ENCODE data around the gene MPO.

MPO gene

DNA sequence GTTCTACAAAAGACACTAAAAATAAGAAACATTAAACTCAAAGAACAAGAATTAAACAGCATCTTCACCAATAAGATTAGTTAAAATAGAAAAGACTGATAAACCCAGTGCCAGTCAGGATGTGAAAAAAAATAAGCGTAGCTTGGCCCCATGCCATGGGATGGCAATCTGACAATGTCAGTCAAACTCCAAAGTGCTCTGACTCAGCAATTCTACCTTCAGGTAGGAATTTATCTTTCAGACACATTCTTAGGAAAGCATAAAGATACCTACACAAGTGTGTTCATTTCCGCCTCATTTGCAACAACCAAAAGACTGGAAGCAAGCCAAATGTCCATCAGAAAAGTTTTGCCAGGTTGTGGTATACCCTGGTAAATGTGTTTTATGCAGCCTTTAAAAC is 9.1 kb upstream of the MPO start:
- ChIA-PET POLR2A (no interaction called here), CTCF (interaction anchor here (2.1 kb wide), 1 partner anchor 14 kb away, joined by 6 read pairs; no protein-coding TSS in a partner anchor)
- TF ChIP-seq, protein P1, sequence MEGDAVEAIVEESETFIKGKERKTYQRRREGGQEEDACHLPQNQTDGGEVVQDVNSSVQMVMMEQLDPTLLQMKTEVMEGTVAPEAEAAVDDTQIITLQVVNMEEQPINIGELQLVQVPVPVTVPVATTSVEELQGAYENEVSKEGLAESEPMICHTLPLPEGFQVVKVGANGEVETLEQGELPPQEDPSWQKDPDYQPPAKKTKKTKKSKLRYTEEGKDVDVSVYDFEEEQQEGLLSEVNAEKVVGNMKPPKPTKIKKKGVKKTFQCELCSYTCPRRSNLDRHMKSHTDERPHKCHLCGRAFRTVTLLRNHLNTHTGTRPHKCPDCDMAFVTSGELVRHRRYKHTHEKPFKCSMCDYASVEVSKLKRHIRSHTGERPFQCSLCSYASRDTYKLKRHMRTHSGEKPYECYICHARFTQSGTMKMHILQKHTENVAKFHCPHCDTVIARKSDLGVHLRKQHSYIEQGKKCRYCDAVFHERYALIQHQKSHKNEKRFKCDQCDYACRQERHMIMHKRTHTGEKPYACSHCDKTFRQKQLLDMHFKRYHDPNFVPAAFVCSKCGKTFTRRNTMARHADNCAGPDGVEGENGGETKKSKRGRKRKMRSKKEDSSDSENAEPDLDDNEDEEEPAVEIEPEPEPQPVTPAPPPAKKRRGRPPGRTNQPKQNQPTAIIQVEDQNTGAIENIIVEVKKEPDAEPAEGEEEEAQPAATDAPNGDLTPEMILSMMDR (IDR thresholded peaks at IDR 0.05; ENCODE audit: control extremely low read depth, extremely low read depth, low read depth, missing control alignments): no peak
- DNase-seq (ENCODE audit: extremely low spot score): no peak

DNA sequence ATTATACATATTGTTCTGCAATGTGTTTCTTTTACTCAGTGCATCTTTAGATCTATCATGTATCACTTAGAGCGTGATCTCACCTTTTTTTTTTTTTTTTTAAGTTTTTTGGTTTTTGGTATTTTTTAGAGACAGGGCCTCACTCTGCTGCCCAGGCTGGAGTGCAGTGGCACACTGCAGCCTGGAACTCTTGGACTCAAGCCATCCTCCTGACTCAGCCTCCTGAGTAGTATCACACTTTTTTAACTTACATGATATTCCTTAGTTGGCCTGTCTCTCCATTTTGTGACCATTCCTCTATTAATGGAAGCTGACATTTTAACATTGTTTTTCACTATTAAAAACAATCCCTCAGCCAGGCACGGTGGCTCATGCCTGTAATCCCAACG is 4.7 kb upstream of the MPO start:
- POLR2A ChIA-PET: no interaction called here
- DNase-seq (ENCODE audit: extremely low spot score): no peak

DNA sequence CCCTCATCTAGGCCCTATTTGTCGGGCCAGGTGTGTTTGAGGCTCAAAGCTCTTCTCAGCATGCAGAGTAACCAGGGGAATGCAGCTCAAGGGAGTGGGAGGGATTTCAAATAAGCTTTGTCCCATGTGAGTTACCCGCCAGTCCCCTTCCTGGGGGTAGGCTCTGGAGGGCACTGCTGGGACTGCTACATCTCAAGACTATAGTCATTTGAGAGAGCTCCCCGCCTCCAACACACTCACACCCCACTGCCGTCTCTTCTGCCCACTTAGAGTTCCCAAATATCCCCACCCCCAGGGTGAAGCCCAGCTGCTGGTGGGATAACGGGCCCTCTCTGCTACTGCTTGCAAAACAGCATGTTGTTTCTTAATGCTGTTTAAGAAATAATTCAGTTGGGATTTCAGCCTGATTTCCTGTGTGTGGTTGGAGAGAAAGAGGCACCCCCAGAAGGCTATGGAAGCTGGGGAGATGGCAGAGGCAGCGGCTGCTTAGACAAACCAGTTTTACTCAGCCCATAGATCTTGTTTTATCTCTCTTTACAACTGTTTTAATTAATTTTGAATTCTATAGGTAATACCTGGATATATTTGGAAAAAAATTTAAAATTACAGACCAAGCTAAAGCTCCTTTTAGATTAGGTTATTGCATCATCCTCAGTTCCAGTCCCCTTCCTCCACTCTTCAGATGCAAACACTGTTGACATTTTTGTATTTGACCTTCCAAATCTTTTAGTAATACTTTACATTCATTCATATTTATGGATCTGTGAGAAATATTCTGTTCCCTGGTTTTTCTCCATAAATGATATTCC is 4.1 kb upstream of the MPO start:
- CTCF ChIA-PET: interaction anchor here (1.0 to 3.2 kb wide), 6 partner anchors 9 to 35 kb away, joined by 3 to 9 read pairs (median 5); no protein-coding TSS in a partner anchor

More for the DNA sequence above, 4.7 kb upstream of the MPO start:
- CTCF ChIA-PET: interaction anchor here (1.2 to 3.2 kb wide), 5 partner anchors 9 to 36 kb away, joined by 3 to 9 read pairs (median 5); no protein-coding TSS in a partner anchor
- TF ChIP-seq, protein P1 (IDR thresholded peaks at IDR 0.05; ENCODE audit: control extremely low read depth, extremely low read depth, low read depth, missing control alignments): no peak

DNA sequence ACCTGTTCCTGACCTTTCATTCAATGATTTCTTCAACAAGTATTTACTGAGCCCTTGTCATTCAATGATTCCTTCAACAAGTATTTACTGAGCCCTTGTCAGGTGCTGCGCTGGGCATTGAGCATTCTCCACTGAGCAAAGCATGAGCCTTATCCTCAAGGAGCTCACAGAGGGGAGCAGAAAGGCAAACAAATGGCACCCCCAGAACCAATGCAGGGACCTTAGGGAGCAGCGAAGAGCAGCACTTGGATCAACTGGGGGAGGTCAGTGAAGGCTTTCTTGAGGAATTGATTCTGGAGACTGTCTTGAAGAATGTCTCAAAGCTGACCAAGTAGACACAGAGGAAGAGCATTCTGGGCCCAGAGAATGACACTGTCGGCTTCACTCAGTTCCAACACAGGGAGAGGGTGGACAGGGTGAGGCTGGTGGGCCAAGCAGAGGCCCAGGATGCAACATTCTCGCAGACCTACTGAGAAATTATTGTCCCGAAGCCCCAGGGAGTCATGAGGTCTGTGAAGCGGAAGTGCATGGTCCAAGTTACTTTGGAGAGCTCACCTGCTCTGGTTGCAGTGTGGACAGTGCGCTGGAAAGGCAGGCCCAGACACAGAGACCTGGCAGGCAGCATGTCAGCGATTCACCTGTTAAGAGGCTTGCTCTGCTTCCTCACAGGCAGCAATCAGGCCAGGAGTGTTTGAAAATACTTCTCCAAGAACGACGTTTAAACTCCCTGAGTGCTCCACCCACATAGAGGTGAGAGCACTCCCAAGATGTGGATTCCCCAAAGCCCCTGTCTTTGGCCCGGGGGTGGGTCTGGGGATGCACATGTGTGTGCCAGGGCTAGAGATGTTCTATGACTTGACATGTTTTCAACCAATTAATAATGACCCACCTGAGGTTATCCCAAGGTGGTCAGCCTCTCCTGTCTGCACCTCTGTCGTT is 3.2 kb upstream of the MPO start:
- DNase-seq (ENCODE audit: extremely low spot score): no peak
- TF ChIP-seq, protein P1 (IDR thresholded peaks at IDR 0.05; ENCODE audit: control extremely low read depth, extremely low read depth, low read depth, missing control alignments): no peak
- POLR2A ChIA-PET: no interaction called here
- CTCF ChIA-PET: interaction anchor here (1.0 to 3.2 kb wide), 6 partner anchors 8 to 34 kb away, joined by 3 to 9 read pairs (median 5); no protein-coding TSS in a partner anchor

More for the DNA sequence above, 4.1 kb upstream of the MPO start:
- POLR2A ChIA-PET: no interaction called here
- no peak for DNase-seq (ENCODE audit: extremely low spot score)
- TF ChIP-seq, protein P1 (IDR thresholded peaks at IDR 0.05; ENCODE audit: control extremely low read depth, extremely low read depth, low read depth, missing control alignments): no peak

DNA sequence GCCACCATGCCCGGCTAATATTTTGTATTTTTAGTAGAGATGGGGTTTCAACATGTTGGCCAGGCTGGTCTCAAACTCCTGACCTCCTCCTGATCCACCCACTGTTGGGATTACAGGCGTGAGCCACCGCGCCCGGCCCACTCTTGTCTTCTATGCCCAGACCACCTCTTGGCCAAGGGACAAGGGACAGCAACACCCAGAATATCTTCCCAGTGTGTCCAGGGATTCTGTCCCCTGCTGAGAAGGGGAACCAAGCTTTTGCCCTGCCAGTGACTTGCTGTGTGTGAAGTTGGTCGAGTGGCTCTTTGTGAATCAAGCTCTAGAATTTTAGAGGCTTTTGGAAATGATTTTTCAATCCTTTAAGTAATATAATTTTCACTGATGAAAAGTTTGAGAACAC is 1.7 kb upstream of the MPO start:
- DNase-seq (ENCODE audit: extremely low spot score): no peak
- TF ChIP-seq, protein P1 (IDR thresholded peaks at IDR 0.05; ENCODE audit: control extremely low read depth, extremely low read depth, low read depth, missing control alignments): no peak
- ChIA-PET CTCF (no interaction called here), POLR2A (no interaction called here)

DNA sequence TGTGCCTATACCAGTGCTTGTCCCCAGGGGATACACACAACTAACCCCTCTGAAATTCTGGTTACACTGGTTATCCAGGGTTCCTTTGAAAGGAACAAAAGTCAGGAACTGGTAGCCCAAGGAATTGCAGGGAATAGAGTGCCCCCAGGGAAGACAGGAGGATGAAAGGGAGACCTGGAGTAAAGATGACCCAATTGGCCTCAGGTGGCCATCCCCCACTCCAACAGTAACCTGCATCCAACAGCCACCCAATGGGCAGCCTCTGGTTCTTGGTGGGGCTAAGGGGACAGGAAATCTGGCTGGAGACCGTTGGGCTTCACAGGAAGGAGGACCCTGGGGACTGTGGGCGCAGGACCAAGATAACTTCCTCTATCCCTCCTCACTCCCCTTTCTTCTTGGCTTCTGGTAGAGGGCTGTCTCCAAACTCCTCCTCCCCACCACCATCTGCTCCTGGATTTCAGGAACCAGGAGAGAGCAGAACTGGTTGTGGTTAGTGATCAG is 826 bp upstream of the MPO start:
- TF ChIP-seq, protein P1 (IDR thresholded peaks at IDR 0.05; ENCODE audit: control extremely low read depth, extremely low read depth, low read depth, missing control alignments): no peak
- ChIA-PET CTCF (interaction anchor here (1.0 kb wide), 1 partner anchor 22 kb away, joined by 3 read pairs; no protein-coding TSS in a partner anchor), POLR2A (no interaction called here)
- peak; percentile 8 for DNase-seq (ENCODE audit: extremely low spot score)
